SK-N-DZ (cell line): ENCODE results near the gene RNF19B. TPM values are rescaled to one million over a fixed set of nuclear protein-coding genes. Genes with fewer than 3 reads are reported as not detected.
A peak's percentile ranks its signal among the peaks of the same experiment; 100 is the strongest.
"Not testable (repeated sequence)": the region's sequence is repeated elsewhere in the genome, so short reads cannot be mapped to it uniquely, and the experiment has no call there.

ENCODE experiments used
- DNase-seq: peaks from one replicate; pipeline ENCODE4 v3.0.0-alpha.2; 2015; ENCODE audit warnings: low spot score
- polyA plus RNA-seq, 2 experiments: library from polyadenylated mRNA; depleted of rRNA; stranded (reverse); fragments of >200 nt; gene quantifications; 2 replicates each; pipeline ENCODE4 v1.2.3, GENCODE V29; 2014

RNF19B gene
- 7.3 and 7.5 TPM in 2 replicates for polyA plus RNA-seq (2014; cell fraction: cytosol; rRNA removed)
- polyA plus RNA-seq (2014; cell fraction: nucleus; rRNA removed): 3.3 and 3.9 TPM in 2 replicates

GRCh38 chr1:32964461-32965250 is at the start of gene RNF19B:
Gene RNF19B, minus strand, starts transcription at chr1:32964809. Its CDS starts 124 bp downstream, at chr1:32964685.
- DNase-seq: peak; percentile 89

- no peak for DNase-seq
These were observed 49.2 kb upstream of the RNF19B start for GRCh38 chr1:33013791-33014190.

DNA sequence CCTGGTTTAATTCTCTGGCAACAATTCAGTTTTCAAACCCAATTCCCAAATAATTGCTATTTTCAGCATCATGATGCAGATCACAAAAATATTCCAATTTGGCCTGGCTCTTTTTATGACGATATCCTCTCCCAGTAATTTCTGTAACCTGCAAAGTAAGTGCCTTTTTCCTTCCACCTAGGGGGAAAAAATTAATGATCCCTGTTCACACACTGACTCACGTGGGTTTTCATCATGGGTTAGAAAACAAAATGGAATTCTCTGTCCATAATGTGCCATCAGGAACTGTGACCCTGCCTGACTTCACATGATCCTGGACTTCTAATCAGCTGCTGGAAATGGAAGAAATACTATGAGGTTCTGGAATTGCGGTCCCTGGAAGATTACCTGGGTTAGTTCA is 47.6 kb upstream of the RNF19B start:
- DNase-seq: no peak

DNA sequence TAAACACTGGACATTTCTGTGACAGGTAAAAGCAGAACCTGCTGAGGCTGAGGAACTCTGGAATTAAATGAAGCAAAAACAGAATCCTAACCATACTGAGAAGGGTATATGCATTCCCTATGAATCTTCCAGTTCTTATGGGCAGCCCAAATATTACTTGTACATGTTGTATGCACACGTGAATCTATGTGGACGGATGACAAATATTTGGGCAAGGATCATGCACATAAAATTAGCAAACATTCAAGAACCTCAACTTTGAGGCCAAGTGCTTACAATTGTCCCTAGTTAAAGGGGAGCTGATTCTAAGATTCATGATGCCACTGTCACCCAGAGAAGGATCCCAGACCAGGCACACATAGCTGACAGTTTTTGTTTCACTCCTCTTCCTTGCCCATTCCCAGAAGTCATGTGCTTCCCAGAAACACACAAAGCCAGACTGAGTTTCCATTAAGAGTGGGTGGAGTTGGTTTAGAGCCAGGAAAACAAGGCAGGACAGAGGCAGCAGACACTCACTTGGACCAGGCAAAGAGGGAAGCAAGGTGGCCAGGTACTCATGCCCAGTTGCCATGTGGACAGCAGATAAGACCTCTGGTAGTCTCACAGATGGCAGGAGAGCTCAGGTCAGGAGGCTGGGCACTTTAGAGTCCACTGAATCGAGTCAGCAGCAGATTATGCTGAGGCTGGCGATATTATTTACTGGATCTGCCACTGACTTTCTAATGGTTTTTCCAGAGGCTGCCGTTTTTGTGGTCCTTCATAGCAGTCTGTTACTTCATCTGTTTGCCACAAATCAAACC is 46.5 kb upstream of the RNF19B start:
- no peak for DNase-seq

- no peak for DNase-seq
These were observed 45.0 kb upstream of the RNF19B start for GRCh38 chr1:33009561-33009960.

DNA sequence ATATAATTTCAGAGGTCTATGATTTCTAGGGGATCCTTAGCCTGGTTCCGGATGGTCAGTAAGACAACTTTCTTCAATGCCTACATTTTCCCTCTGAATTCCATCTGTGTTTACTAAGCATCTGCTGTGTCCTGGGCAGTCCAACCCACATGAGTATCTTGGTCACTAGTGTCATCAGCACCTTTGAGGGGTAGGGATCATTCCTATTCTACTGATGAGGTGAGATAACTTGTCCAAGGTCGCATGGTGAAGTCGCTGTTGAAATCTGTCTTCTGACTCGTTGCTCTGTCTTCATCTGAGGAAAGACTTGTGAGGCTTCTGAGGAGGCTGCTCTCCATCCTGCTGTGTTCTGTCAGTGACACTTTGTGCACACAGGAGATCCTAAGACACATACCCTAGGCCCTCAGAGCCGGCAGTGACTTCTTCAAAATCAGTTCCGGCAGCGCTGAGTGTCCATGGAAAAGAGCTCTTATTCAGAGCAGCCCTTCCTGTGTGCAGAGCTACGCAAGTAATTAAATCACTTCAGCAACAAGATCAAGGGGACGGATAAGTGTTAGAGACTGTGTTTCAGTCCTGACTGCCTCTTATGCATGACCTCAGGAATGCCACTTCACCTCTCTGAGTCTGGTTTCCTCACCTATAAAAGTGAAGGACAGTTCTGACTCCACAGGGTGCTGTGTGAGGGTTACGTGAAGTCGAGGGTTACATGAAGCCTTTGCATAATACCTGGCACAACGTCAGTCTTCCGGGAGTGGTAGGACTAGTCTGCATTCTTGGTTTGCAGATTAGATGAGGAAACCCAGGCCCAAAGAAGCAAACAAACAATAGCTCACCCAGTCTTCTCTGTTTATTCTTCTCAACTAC is 43.7 kb upstream of the RNF19B start:
- DNase-seq: peak; percentile 61

- peak; percentile 35 for DNase-seq
These were observed 42.8 kb upstream of the RNF19B start for GRCh38 chr1:33007190-33008050.

DNA sequence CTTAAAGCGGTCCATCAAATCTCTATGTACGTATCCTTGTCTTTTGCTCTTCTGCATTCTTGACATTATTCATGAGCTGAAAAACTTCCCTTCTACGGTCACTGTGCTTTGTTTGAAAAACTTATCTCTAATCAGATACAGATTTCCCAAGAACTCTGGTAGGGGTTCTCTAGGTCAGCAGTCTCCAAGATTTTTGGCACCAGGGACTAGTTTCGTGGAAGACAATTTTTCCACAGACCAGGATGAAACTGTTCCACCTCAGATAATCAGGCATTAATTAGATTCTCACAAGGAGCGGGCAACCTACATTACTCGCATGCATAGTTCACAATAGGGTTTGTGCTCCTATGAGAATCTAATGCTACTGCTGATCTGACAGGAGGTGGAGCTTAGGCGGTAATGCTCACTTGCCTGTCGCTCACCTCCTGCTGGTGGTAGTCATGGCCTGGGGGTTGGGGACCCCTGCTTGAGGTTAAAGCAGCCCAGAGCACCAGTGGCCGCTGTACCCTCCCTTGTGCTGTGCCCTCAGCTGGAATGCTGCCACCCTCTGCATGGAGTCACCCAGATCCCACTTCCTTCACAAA is 41.3 kb upstream of the RNF19B start:
- DNase-seq: no peak

GRCh38 chr1:33005117-33005837 is 40.7 kb upstream of the RNF19B start:
- DNase-seq: no peak

DNA sequence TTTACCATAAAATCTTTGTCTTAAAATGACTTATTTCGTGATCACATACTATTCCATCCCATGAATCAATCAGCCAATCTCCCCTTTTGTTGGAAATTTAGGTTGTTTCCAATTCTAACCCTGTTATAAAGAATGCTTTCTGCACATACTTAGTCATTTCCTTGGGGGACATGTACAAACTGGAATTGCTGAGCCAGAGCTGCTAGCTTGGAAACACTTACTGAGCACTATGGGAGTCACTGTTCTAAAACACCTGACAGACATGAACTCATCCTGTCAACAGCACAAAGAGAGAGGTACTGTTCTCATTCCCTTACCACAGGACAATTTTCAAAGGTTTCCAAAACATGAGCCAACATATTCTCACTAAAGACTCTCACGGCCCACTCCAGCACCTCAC is 40.0 kb upstream of the RNF19B start:
- DNase-seq: no peak

DNA sequence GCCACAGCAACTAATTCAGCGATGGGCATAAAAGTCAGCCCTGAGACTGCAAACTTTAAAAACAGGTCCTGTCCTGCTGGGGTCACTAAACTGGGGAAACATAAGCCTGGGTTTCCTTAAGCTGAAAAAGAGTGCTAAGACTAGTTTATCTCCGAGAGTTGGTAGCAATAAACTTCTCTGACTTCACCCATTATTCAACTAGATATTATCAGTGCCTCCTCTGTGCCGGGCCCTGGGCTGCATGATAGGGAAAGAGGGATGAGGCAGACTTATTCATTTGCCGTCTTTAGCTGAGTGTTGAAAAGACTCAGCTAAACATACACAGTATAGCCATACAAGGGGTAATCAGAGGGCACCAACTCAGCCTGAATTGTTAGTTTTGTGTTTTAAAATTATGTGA is 39.0 kb upstream of the RNF19B start:
- DNase-seq: no peak

DNA sequence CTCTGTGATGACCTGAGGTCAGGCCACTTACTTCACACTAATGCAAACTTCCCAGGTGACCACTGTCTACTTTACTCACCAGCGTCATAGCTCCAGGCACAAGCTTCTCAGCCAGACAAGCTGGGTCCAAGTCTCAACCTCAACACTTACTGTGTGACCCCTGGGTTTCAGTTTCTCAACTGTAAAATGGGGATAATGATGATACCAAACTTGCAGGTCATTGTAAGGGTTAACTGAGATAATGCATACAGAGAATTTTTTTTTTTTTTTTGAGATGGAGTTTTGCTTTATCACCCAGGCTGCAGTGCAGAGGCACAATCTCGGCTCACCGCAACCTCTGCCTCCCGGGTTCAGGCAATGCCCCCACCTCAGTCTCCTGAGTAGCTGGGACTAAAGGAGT is 37.4 kb upstream of the RNF19B start:
- DNase-seq: no peak

GRCh38 chr1:33001282-33001681 is 36.7 kb upstream of the RNF19B start:
- no peak for DNase-seq

GRCh38 chr1:33000427-33001026 is 35.9 kb upstream of the RNF19B start:
- DNase-seq: no peak

DNA sequence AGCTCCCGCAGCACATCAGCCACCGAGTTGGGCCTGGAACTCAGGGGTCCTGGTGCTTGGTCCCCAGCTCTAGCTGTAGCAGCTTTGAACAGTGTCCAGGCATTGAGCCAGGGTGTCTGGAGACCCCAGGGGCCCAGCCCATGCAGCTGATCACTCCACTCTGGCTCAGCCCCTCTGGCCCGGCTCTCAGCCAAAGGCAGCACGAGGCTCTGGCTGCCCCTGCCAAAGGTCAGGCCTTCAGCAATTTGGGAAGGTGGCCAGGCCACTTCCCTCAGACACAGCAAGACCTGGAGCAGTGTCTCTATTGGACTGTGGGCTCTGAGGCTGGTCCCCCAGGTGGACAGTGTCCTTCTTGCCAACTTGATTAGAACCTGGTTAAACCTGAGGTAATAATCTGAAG is 34.4 kb upstream of the RNF19B start:
- no peak for DNase-seq

DNA sequence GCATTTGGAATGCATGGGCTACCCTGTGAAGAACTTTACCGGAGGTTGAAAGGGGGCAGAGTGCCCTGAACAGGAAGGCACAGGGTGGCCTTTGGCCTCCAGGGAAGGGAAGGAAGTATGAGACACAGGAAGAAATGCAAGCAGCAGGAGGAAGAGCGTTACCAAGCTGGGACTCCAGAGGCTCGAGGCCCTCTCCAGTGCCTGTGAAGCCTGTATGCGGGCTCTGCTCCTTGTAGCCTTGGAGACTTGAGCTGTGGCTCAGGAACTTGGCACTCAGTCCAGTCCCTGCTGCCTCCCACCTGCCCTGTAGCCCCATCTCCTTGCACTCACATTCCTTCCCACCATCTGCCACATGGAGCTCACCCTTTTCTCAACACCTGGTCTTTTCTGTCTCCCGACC is 33.5 kb upstream of the RNF19B start:
- DNase-seq: no peak

DNA sequence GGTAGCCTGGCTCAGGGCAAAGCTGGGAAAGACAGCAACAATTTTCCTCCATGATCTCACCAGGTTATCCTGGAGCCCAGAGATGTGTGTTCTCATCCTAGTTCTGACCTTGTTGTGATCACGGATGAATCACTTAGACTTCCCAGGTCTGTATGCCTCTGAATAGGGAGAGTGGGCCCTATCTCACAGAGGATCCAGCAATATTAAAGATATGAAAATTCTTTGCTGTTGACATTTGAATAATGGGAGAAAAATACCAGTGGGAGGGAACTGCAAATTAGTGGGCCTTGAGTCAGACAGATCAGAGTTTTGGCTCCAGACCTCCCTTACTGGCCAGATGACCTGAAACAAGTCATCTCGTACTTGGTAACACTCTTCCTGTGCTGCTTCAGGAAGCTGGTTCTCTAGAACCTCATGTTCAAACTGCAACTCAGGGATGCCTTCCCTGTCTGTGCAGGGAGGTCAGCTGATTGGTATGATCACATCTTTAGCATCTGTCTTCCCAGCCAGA is 32.8 kb upstream of the RNF19B start:
- no peak for DNase-seq

DNA sequence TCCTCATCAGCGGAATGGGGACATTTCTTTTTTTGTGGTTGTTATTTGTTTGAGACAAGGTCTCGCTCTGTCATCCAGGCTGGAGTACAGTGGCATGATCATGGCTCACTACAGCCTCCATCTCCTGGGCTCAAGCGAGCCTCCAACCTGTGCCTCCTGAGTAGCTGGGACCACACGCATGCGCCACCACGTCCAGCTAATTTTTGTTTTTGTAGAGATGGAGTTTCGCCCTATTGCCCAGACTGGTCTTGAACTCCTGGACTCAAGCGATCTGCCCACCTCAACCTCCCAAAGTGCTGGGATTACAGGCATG is 28.7 kb upstream of the RNF19B start:
- DNase-seq: not testable (repeated sequence)
